Astrocyte of the cerebellum (primary cell): ENCODE data around the gene RHOT2.

Experiments used
- DNase-seq: peaks from one replicate; pipeline ENCODE4 v3.0.0-alpha.2; 2011; ENCODE audit warnings: low read depth
- H3K4me3 ChIP-seq: 2 replicates; pipeline ENCODE4 v1.5.1; 2011; ENCODE audit warnings: mild to moderate bottlenecking, low read depth, low read length, moderate library complexity
- in situ Hi-C: cut with HindIII; loops from 2 replicates; pipeline ENCODE4 v1.10.0; 2017; ENCODE audit warnings: low sequenced_read_pairs
- TF ChIP-seq, protein P1 (sequence below): IDR thresholded peaks from 2 replicates; pipeline ENCODE4 v1.5.1; 2012; ENCODE audit warnings: low read length, low read depth, moderate library complexity, mild to moderate bottlenecking; ENCODE audit errors: missing control alignments

The RHOT2 gene

DNA sequence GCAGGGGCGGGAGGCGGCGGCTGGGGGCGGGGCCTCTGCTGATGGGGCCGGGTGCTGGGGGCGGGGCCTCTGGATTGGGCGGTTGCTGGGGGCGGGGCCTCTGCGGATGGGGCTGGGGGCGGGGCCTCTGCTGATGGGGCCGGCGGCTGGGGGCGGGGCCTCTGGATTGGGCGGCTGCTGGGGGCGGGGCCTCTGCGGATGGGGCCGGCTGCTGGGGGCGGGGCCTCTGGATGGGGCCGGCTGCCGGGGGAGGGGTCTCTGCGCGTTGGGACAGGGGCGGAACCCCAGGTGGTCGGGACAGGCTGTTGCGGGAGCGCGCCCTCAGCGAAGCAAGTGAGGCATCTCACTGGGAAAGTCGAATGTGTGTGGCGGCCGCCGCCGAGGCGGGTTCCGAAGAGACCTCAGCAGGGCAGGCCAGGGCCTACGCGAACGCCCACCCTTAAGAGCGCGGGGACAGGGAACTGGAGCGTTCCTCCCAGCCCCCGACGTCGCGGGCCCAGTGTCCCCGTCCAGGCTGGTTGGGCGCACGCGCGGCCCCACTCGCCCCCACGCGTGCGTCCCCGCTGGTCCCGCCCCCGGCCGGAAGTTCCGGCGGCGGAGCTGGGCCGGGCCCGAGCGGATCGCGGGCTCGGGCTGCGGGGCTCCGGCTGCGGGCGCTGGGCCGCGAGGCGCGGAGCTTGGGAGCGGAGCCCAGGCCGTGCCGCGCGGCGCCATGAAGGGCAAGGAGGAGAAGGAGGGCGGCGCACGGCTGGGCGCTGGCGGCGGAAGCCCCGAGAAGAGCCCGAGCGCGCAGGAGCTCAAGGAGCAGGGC is 12.1 kb downstream of the RHOT2 start, which contains the start of gene STUB1:
TSS of gene STUB1 (plus strand) at position 597 of the 811 bp plus-strand sequence. CDS start at position 713, 116 bp downstream.
- in situ Hi-C loops: no loop called here
- peak; percentile 50 for DNase-seq
- TF ChIP-seq, protein P1, sequence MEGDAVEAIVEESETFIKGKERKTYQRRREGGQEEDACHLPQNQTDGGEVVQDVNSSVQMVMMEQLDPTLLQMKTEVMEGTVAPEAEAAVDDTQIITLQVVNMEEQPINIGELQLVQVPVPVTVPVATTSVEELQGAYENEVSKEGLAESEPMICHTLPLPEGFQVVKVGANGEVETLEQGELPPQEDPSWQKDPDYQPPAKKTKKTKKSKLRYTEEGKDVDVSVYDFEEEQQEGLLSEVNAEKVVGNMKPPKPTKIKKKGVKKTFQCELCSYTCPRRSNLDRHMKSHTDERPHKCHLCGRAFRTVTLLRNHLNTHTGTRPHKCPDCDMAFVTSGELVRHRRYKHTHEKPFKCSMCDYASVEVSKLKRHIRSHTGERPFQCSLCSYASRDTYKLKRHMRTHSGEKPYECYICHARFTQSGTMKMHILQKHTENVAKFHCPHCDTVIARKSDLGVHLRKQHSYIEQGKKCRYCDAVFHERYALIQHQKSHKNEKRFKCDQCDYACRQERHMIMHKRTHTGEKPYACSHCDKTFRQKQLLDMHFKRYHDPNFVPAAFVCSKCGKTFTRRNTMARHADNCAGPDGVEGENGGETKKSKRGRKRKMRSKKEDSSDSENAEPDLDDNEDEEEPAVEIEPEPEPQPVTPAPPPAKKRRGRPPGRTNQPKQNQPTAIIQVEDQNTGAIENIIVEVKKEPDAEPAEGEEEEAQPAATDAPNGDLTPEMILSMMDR: no peak
- peak within 1 kb of the TSS; percentile 55 for H3K4me3 ChIP-seq

DNA sequence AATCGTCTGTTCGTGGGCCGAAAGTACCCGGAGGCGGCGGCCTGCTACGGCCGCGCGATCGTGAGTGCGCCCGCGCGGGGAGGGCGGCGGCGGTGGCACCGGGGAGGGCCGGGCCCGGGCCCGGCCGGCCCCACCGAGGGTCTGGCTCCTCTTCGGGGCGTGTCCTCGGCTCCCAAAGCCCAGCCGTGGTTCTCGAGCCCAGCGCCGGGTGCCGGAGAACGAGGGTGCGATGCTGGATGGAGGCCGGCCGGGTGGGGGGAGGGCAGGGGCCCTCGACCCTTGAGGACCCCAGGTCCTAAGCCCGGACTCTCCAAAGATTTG is 12.7 kb downstream of the RHOT2 start:
- peak overlapping the region; percentile 55 for H3K4me3 ChIP-seq
- in situ Hi-C loops: no loop called here
- TF ChIP-seq, protein P1: no peak
- DNase-seq: no peak

DNA sequence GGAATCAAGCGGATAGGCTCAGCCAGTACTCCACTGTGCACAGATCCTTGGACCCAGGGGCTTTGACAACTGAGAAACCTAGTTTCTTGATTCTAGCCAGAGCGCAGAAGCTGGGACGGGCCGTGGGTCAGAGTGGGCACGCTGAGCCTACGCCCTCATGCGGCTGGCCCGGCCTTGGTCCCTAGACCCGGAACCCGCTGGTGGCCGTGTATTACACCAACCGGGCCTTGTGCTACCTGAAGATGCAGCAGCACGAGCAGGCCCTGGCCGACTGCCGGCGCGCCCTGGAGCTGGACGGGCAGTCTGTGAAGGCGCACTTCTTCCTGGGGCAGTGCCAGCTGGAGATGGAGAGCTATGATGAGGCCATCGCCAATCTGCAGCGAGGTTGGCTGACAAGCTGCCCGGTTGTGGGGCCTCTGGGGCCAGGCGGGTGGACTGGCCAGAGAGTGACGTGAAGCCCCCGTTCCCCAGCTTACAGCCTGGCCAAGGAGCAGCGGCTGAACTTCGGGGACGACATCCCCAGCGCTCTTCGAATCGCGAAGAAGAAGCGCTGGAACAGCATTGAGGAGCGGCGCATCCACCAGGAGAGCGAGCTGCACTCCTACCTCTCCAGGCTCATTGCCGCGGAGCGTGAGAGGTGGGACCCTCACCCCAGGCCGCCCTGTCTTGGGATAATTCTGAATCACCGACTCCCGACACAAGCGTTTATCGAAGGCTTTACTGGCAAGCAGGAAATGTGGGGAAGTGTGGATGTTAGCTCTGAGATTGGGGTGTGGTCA is 13.2 kb downstream of the RHOT2 start:
- in situ Hi-C loops: no loop called here
- DNase-seq: no peak
- peak overlapping the region; percentile 55 for H3K4me3 ChIP-seq
- TF ChIP-seq, protein P1: peak; percentile 16

DNA sequence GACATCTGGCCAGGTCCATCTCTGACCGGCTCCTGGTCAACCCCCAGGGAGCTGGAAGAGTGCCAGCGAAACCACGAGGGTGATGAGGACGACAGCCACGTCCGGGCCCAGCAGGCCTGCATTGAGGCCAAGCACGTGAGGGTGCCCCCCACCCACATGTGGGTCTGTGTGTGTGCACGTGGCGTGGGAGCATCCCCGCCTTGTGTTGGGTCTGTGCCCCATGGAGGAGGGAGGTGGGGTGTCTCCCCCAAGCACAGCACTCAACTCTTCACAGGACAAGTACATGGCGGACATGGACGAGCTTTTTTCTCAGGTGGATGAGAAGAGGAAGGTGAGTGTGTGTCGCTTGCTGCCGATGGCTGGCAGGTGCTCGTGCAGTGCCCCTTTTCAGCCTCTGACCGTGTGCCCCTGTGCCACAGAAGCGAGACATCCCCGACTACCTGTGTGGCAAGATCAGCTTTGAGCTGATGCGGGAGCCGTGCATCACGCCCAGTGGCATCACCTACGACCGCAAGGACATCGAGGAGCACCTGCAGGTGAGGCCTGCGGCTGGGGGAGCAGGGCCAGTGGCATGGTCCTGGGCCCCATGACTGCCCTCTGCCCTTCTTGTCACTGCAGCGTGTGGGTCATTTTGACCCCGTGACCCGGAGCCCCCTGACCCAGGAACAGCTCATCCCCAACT is 14.0 kb downstream of the RHOT2 start:
- peak overlapping the region; percentile 55 for H3K4me3 ChIP-seq
- DNase-seq: no peak
- TF ChIP-seq, protein P1: no peak
- in situ Hi-C loops: no loop called here

DNA sequence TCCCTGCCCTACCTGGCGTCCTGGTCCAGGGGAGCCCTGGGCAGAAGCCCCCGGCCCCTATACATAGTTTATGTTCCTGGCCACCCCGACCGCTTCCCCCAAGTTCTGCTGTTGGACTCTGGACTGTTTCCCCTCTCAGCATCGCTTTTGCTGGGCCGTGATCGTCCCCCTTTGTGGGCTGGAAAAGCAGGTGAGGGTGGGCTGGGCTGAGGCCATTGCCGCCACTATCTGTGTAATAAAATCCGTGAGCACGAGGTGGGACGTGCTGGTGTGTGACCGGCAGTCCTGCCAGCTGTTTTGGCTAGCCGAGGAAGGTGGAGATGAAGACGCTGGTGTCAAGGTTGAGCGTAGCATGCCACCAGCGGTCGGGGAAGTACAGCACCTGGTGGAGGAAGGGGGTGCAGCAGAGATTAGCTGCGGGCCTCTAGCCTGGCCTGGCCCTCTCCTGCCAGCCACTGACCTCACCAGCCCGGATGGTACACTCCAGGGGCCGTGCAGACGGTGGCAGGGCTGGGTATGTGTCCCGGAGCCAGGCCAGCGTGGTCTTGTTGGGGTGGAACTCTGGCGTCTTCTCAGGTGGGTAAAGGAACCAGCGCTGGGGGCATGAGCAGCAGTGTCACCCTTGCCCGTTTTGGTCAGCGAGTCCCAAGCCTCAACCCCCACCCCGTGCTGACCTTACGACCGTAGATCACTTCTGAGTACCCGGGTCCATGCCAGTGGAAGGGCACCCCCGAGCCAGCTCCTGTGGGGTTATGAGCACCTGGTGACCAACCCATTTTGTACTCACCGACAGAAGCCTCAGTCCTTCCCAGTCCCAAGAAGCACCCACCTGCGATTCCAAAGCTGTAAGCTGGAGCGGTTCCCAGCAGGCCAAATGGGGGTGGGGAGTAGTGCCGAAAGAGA is 14.8 kb downstream of the RHOT2 start:
- in situ Hi-C loops: no loop called here
- TF ChIP-seq, protein P1: no peak
- H3K4me3 ChIP-seq: peak overlapping the region; percentile 55

More for the DNA sequence above, 14.8 kb downstream of the RHOT2 start:
- DNase-seq: no peak
